ENCODE data around the gene TMEM134. TPM values are rescaled to one million over a fixed set of nuclear protein-coding genes. Genes with fewer than 3 reads are reported as not detected.

The TMEM134 gene
- total RNA-seq, 2 experiments from 2014 or later = 49.9 to 52.4 TPM

DNA sequence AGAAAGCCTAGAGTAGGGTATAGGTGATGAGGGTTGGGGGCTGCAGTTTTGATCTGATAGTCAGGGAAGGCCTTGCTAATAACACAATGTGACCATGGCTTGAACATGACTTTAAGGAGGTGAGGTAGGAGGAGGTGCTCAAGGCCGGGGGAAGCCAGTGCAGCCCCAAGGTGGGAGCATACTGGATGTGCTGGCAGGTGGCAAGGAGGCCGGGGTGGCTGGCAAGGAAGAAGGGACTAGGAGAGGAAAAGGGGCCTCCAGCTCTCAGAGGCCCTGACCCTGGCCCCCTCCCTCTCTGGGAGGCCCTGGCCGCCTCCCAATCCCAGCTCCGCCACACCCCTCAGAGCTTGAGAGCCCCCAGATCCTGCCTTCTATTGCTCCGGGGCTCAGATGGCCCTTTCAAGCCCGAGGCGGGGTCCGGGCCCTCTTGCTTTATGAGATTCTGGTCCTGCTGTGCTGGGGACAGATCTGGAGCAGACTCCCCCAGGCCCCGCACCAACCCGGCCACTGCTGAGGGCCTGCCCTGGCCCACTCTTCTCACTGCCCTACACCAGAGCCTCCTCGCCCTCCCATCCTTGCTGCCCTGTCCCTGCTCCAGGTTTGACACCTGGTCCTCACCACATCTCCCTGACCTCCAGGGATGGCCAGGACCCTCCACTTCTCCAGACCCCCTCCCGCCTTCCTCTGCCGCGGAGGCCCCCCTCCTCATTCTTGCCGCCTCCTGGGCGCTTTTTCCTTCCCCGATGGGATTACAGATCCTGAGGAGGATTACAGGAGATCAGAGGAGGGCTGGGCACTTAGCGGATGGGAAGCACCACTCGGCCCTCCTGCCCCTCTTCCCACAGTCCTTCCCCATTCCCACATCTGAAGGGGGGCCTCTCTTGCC, 34.3 kb upstream of the TMEM134 start:
- H3K4me3 Mint-ChIP-seq = peak overlapping the region; percentile 88
- no peak overlapping the region for H3K27ac ChIP-seq (ENCODE audit: low read depth in 1 of 2, low read length in 2 of 2)
- no peaks in the 10 kb centered on the region for H3K27me3 Mint-ChIP-seq
- peak overlapping the region; percentile 72 for H3K27ac Mint-ChIP-seq
- intact Hi-C loops (cut with DNase I, micrococcal nuclease) = loop anchor here in 1 of 2 experiments (10.0 kb wide), 1 partner anchor 259 kb away; no protein-coding TSS in a partner anchor
- no peaks in the 10 kb centered on the region for H3K9me3 Mint-ChIP-seq
- peaks cover 55% of the 10 kb centered on the region for H3K36me3 ChIP-seq (ENCODE audit: insufficient read depth, low read length)
- TF ChIP-seq, protein P1, sequence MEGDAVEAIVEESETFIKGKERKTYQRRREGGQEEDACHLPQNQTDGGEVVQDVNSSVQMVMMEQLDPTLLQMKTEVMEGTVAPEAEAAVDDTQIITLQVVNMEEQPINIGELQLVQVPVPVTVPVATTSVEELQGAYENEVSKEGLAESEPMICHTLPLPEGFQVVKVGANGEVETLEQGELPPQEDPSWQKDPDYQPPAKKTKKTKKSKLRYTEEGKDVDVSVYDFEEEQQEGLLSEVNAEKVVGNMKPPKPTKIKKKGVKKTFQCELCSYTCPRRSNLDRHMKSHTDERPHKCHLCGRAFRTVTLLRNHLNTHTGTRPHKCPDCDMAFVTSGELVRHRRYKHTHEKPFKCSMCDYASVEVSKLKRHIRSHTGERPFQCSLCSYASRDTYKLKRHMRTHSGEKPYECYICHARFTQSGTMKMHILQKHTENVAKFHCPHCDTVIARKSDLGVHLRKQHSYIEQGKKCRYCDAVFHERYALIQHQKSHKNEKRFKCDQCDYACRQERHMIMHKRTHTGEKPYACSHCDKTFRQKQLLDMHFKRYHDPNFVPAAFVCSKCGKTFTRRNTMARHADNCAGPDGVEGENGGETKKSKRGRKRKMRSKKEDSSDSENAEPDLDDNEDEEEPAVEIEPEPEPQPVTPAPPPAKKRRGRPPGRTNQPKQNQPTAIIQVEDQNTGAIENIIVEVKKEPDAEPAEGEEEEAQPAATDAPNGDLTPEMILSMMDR (IDR thresholded peaks at IDR 0.05) = no peak
- H3K4me1 Mint-ChIP-seq (ENCODE audit: low read depth) = peaks cover 50% of the 10 kb centered on the region
- ChIA-PET CTCF (no interaction called here), POLR2A (interaction anchor here (0.8 kb wide), 1 partner anchor 19 kb away, joined by 3 read pairs; no protein-coding TSS in a partner anchor)
- peak overlapping the region; percentile 36 for H3K4me3 ChIP-seq (ENCODE audit: low read length)
- H3K9me3 ChIP-seq (ENCODE audit: control insufficient read depth in 1 of 2, insufficient read depth in 1 of 2, low read length in 2 of 2) = no peaks in the 10 kb centered on the region
- peak in 1 of 14 experiments; percentile 33 for DNase-seq
- H3K4me1 ChIP-seq (ENCODE audit: insufficient read depth, low read length) = peaks cover 58% of the 10 kb centered on the region
- no peaks in the 10 kb centered on the region for H3K27me3 ChIP-seq (ENCODE audit: control insufficient read depth in 1 of 2, insufficient read depth in 2 of 2, low read length in 2 of 2)
- no peak for ATAC-seq (ENCODE audit: poor library complexity)
- H3K36me3 Mint-ChIP-seq (ENCODE audit: low read depth) = peaks cover 43% of the 10 kb centered on the region

DNA sequence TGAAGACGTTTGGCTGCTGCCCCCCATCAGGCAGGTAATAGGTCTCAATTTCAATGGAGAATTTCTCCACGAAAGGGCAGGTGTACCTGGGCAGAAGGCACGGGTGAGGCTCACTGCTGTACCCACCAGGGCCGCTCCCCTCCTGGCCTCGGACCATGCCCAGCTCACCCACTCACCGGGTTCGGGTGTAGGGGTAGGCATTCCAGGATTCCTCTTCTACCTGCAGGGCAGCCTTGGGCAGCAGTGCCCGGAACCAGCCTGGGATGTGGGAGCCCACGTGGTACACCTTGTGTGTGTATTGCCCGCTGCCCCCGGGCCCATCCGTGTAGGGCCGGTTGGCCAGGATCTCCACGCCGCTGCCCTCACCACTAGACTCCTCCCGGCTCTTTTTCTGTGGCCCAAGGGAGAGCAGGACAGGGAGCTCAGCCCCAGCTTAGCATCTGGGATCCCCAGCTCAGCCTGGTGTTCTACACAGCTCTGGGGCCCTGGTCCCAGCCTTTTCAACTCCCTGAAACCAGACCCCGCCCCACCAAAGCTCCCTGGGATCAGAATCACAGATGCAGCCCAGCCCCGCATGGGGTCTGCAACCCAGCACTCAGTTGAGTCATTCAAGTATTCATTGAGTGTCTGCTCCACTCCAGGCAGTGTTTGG, 33.4 kb upstream of the TMEM134 start:
- no peak for ATAC-seq (ENCODE audit: poor library complexity)
- DNase-seq = peak in 1 of 14 experiments; percentile 17
- ChIA-PET POLR2A (interaction anchor here (0.8 to 1.5 kb wide), 2 partner anchors 18 to 20 kb away, joined by 3 to 6 read pairs; partner anchors contain the start of gene AIP), CTCF (no interaction called here)
- Histone ChIP-seq H3K4me1 (ENCODE audit: insufficient read depth, low read length) (peaks cover 51% of the 10 kb centered on the region), H3K36me3 (ENCODE audit: insufficient read depth, low read length) (peaks cover 64% of the 10 kb centered on the region), H3K27me3 (ENCODE audit: control insufficient read depth in 1 of 2, insufficient read depth in 2 of 2, low read length in 2 of 2) (no peaks in the 10 kb centered on the region), H3K4me3 (ENCODE audit: low read length) (no peak overlapping the region), H3K27ac (ENCODE audit: low read depth in 1 of 2, low read length in 2 of 2) (no peak overlapping the region), H3K9me3 (ENCODE audit: control insufficient read depth in 1 of 2, insufficient read depth in 1 of 2, low read length in 2 of 2) (no peaks in the 10 kb centered on the region)
- peak overlapping the region; percentile 88 for H3K4me3 Mint-ChIP-seq
- H3K36me3 Mint-ChIP-seq (ENCODE audit: low read depth) = peaks cover 45% of the 10 kb centered on the region
- H3K27me3 Mint-ChIP-seq = no peaks in the 10 kb centered on the region
- peaks cover 46% of the 10 kb centered on the region for H3K4me1 Mint-ChIP-seq (ENCODE audit: low read depth)
- no peaks in the 10 kb centered on the region for H3K9me3 Mint-ChIP-seq
- peak overlapping the region; percentile 72 for H3K27ac Mint-ChIP-seq
- TF ChIP-seq, protein P1 (IDR thresholded peaks at IDR 0.05) = no peak
- intact Hi-C loops (cut with DNase I, micrococcal nuclease) = loop anchor here in 1 of 2 experiments (10.0 kb wide), 1 partner anchor 258 kb away; no protein-coding TSS in a partner anchor

DNA sequence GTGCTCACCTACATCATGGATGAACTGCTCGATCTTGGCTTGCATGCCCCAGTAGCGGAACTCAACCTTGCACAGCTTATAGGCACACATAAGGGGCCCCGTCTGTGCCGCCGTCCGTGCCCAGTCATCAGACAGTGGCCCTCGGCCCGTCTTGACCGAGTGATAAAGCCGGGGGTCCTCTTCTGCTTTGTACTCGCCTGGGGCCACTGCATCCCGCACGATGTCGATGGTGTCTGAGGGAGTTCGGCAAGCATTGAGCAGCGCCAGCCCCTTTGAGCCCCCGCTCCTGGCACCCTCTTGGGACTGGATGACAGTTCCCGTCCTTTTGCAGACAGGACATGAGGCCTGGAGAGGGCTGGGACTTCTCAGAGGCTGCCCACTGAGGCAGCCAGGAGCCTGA, 32.8 kb upstream of the TMEM134 start:
- H3K36me3 Mint-ChIP-seq (ENCODE audit: low read depth) = peaks cover 46% of the 10 kb centered on the region
- intact Hi-C loops (cut with DNase I, micrococcal nuclease) = loop anchor here in 1 of 2 experiments (10.0 kb wide), 1 partner anchor 257 kb away; no protein-coding TSS in a partner anchor
- Histone ChIP-seq H3K4me1 (ENCODE audit: insufficient read depth, low read length) (peaks cover 45% of the 10 kb centered on the region), H3K9me3 (ENCODE audit: control insufficient read depth in 1 of 2, insufficient read depth in 1 of 2, low read length in 2 of 2) (no peaks in the 10 kb centered on the region), H3K27me3 (ENCODE audit: control insufficient read depth in 1 of 2, insufficient read depth in 2 of 2, low read length in 2 of 2) (no peaks in the 10 kb centered on the region), H3K36me3 (ENCODE audit: insufficient read depth, low read length) (peaks cover 65% of the 10 kb centered on the region), H3K4me3 (ENCODE audit: low read length) (no peak overlapping the region), H3K27ac (ENCODE audit: low read depth in 1 of 2, low read length in 2 of 2) (no peak overlapping the region)
- ChIA-PET POLR2A (interaction anchor here (1.5 kb wide), 1 partner anchor 19 kb away, joined by 6 read pairs; the partner anchor contains the start of gene AIP), CTCF (no interaction called here)
- H3K4me1 Mint-ChIP-seq (ENCODE audit: low read depth) = peaks cover 42% of the 10 kb centered on the region
- TF ChIP-seq, protein P1 (IDR thresholded peaks at IDR 0.05) = no peak
- peak in 1 of 14 experiments; percentile 24 for DNase-seq
- H3K27ac Mint-ChIP-seq = no peak overlapping the region
- no peaks in the 10 kb centered on the region for H3K27me3 Mint-ChIP-seq
- H3K4me3 Mint-ChIP-seq = peak overlapping the region; percentile 54
- H3K9me3 Mint-ChIP-seq = no peaks in the 10 kb centered on the region
- ATAC-seq (ENCODE audit: poor library complexity) = no peak

Data from CD4-positive, alpha-beta T cell (primary cell).